Neural cell (in vitro differentiated cells): ENCODE data around the gene ACCSL. TPM values are rescaled to one million over a fixed set of nuclear protein-coding genes. Genes with fewer than 3 reads are reported as not detected.

ENCODE experiments used
- H2AFZ ChIP-seq: fragments of 200-600, 300-800 bp; sonication (generic), shearing (Covaris generic); 2 replicates; pipeline ENCODE4 v1.6.0; 2014; ENCODE audit warnings: low read depth, mild to moderate bottlenecking, antibody characterized with exemption, low read length, moderate library complexity
- H3F3A ChIP-seq: fragments of 200-600 bp; shearing (Covaris generic); 2 replicates; pipeline ENCODE4 v1.6.1; 2016; ENCODE audit warnings: mild to moderate bottlenecking, moderate library complexity, mixed read lengths, antibody characterized with exemption, low read length; ENCODE audit not compliant: insufficient read depth, poor library complexity, severe bottlenecking
- H3K27ac ChIP-seq: fragments of 200-600, 300-800 bp; sonication (generic), shearing (Covaris generic); 2 replicates; pipeline ENCODE4 v1.5.1; 2014; ENCODE audit warnings: mild to moderate bottlenecking, low read length, moderate library complexity
- H3K27me3 ChIP-seq: fragments of 300-800, 200-600 bp; sonication (generic), shearing (Covaris generic); 2 replicates; pipeline ENCODE4 v1.6.0; 2014; ENCODE audit warnings: mild to moderate bottlenecking, low read depth, low read length, moderate library complexity; ENCODE audit not compliant: insufficient read depth
- H3K36me3 ChIP-seq: fragments of 300-800, 200-600 bp; sonication (generic), shearing (Covaris generic); 2 replicates; pipeline ENCODE4 v1.5.1; 2014; ENCODE audit warnings: mild to moderate bottlenecking, antibody characterized with exemption, low read length, moderate library complexity; ENCODE audit not compliant: insufficient read depth
- H3K4me2 ChIP-seq: fragments of 300-800, 200-600 bp; sonication (generic), shearing (Covaris generic); 2 replicates; pipeline ENCODE4 v1.6.0; 2014; ENCODE audit warnings: mild to moderate bottlenecking, low read length
- H3K4me3 ChIP-seq: fragments of 300-800, 200-600 bp; sonication (generic), shearing (Covaris generic); 2 replicates; pipeline ENCODE4 v1.5.1; 2014; ENCODE audit warnings: mild to moderate bottlenecking, low read length, moderate library complexity
- H3K79me2 ChIP-seq: fragments of 200-600 bp; shearing (Covaris generic); replicated peaks from 2 replicates; pipeline ENCODE4 v1.6.0; 2014; ENCODE audit warnings: mild to moderate bottlenecking, low read length, moderate library complexity; ENCODE audit not compliant: insufficient read depth
- H3K9ac ChIP-seq: fragments of 300-800, 200-600 bp; sonication (generic), shearing (Covaris generic); 2 replicates; pipeline ENCODE4 v1.6.1; 2016; ENCODE audit warnings: mild to moderate bottlenecking, low read length, mixed read lengths
- H3K9me2 ChIP-seq: fragments of 200-600 bp; shearing (Covaris generic); 2 replicates; pipeline ENCODE4 v1.6.1; 2016; ENCODE audit warnings: mild to moderate bottlenecking, low read length, mixed read lengths; ENCODE audit not compliant: insufficient read depth
- H3K9me3 ChIP-seq: fragments of 200-600, 300-800 bp; sonication (generic), shearing (Covaris generic); 2 replicates; pipeline ENCODE4 v1.6.1; 2016; ENCODE audit warnings: mild to moderate bottlenecking, mixed run types, low read length, moderate library complexity, mixed read lengths
- H4K20me1 ChIP-seq: fragments of 200-600 bp; shearing (Covaris generic); 2 replicates; pipeline ENCODE4 v1.6.1; 2016; ENCODE audit warnings: mild to moderate bottlenecking, mixed run types; ENCODE audit not compliant: insufficient read depth
- CTCF ChIP-seq: fragments of 450-650 bp; IDR thresholded peaks from 2 replicates; pipeline ENCODE4 v1.5.1; 2014; ENCODE audit warnings: antibody characterized with exemption, mild to moderate bottlenecking, moderate library complexity; ENCODE audit not compliant: poor library complexity, severe bottlenecking
- EP300 ChIP-seq: fragments of 450-650 bp; conservative IDR thresholded peaks from 2 replicates; pipeline ENCODE4 v1.6.1; 2014; ENCODE audit warnings: antibody characterized with exemption, mild to moderate bottlenecking, moderate library complexity; ENCODE audit not compliant: poor library complexity, severe bottlenecking
- EZH2 ChIP-seq: fragments of 200-600, 300-800 bp; shearing (Covaris generic), sonication (generic); IDR thresholded peaks from 2 replicates; pipeline ENCODE4 v1.6.1; 2014; ENCODE audit warnings: antibody characterized with exemption, low read length, borderline replicate concordance, mild to moderate bottlenecking; ENCODE audit not compliant: insufficient read depth, poor library complexity, severe bottlenecking
- MXI1 ChIP-seq: fragments of 450-650 bp; conservative IDR thresholded peaks from 2 replicates; pipeline ENCODE4 v1.6.1; 2014; ENCODE audit warnings: antibody characterized with exemption, mild to moderate bottlenecking; ENCODE audit not compliant: poor library complexity, severe bottlenecking
- POLR2AphosphoS5 ChIP-seq: IDR thresholded peaks from 2 replicates; pipeline ENCODE4 v1.6.1; 2012
- RAD21 ChIP-seq: fragments of 450-650 bp; conservative IDR thresholded peaks from 2 replicates; pipeline ENCODE4 v1.6.1; 2014; ENCODE audit warnings: antibody characterized with exemption, mild to moderate bottlenecking, moderate library complexity
- REST ChIP-seq: IDR thresholded peaks from 2 replicates; pipeline ENCODE4 v1.6.1; 2012; ENCODE audit warnings: borderline replicate concordance
- SMC3 ChIP-seq: fragments of 450-650 bp; conservative IDR thresholded peaks from 2 replicates; pipeline ENCODE4 v1.6.1; 2014; ENCODE audit warnings: antibody characterized with exemption, mild to moderate bottlenecking, moderate library complexity; ENCODE audit not compliant: poor library complexity
- TAF1 ChIP-seq: IDR thresholded peaks from 2 replicates; pipeline ENCODE4 v1.6.1; 2012; ENCODE audit warnings: low read depth
- polyA plus RNA-seq: library from polyadenylated mRNA; depleted of rRNA; stranded (reverse); fragments of >200 nt; gene quantifications from 2 replicates; pipeline ENCODE4 v1.2.3, GENCODE V29; 2014

ACCSL gene
- polyA plus RNA-seq, 1 donor from 2014 or later, result not detected

GRCh38 chr11:44029507-44029845 lies 18.3 kb upstream of the ACCSL start:
- no peak for TF ChIP-seq RAD21
- TF ChIP-seq MXI1, result no peak
- no peak for TF ChIP-seq SMC3
- TF ChIP-seq EP300, result no peak
- TF ChIP-seq CTCF, result no peak
- no peak for TF ChIP-seq REST
- TF ChIP-seq POLR2AphosphoS5, result no peak
- TF ChIP-seq EZH2, result no peak
- no peak for TF ChIP-seq TAF1

GRCh38 chr11:44029977-44030911 lies 17.5 kb upstream of the ACCSL start:
- no peaks in the 10 kb centered on the region for H3K27me3 ChIP-seq
- H3K79me2 ChIP-seq, result no peaks in the 10 kb centered on the region
- TF ChIP-seq REST, result peak; percentile 38
- no peak for TF ChIP-seq CTCF
- no peaks in the 10 kb centered on the region for H3K36me3 ChIP-seq
- no peaks in the 10 kb centered on the region for H3K9me3 ChIP-seq
- no peaks in the 10 kb centered on the region for H3F3A ChIP-seq
- H4K20me1 ChIP-seq, result no peaks in the 10 kb centered on the region
- H3K4me2 ChIP-seq, result no peak overlapping the region
- peak overlapping the region; percentile 59 for H3K27ac ChIP-seq
- H3K4me3 ChIP-seq, result no peak overlapping the region
- H2AFZ ChIP-seq, result peak overlapping the region; percentile 14
- no peaks in the 10 kb centered on the region for H3K9me2 ChIP-seq
- H3K9ac ChIP-seq, result no peak overlapping the region

More at GRCh38 chr11:44029507-44029845, 18.3 kb upstream of the ACCSL start:
- H3K79me2 ChIP-seq, result no peaks in the 10 kb centered on the region
- no peaks in the 10 kb centered on the region for H4K20me1 ChIP-seq
- no peaks in the 10 kb centered on the region for H3K36me3 ChIP-seq
- no peaks in the 10 kb centered on the region for H3K9me3 ChIP-seq
- no peaks in the 10 kb centered on the region for H3K9me2 ChIP-seq
- H3K9ac ChIP-seq, result no peak overlapping the region
- H3K4me2 ChIP-seq, result no peak overlapping the region
- no peak overlapping the region for H2AFZ ChIP-seq
- no peaks in the 10 kb centered on the region for H3K27me3 ChIP-seq
- peak overlapping the region; percentile 15 for H3K27ac ChIP-seq
- no peak overlapping the region for H3K4me3 ChIP-seq
- H3F3A ChIP-seq, result no peaks in the 10 kb centered on the region
